Omental fat pad (tissue), 4 donors: ENCODE data around the gene ACAN. TPM values are rescaled to one million over a fixed set of nuclear protein-coding genes. Genes with fewer than 3 reads are reported as not detected.

ENCODE experiments used
- ATAC-seq: fragments of 150-250 bp; one replicate; pipeline ENCODE4 v1.9.1; 2016; ENCODE audit warnings: mild to moderate bottlenecking, moderate library complexity; ENCODE audit not compliant: low FRiP score
- DNase-seq: peaks from one replicate; pipeline ENCODE4 v3.0.0-alpha.2; 2019; ENCODE audit warnings: low spot score
- CTCF ChIP-seq, 3 donors: fragments of 450-650 bp; IDR thresholded peaks; one replicate each; pipeline ENCODE4 v1.5.1; 2016 to 2017; ENCODE audit warnings: antibody characterized with exemption in 3 of 3, mild to moderate bottlenecking in 3 of 3, moderate library complexity in 2 of 3
- total RNA-seq, 4 donors: library from RNA; depleted of rRNA; stranded (reverse); fragments of >200 nt; gene quantifications; one replicate each; pipeline ENCODE4 v1.1.0, GENCODE V29; 2016

The ACAN gene
- total RNA-seq, result under 1 TPM in 2 of 4 donors, not detected in 2; 0.06 to 0.12 TPM

DNA sequence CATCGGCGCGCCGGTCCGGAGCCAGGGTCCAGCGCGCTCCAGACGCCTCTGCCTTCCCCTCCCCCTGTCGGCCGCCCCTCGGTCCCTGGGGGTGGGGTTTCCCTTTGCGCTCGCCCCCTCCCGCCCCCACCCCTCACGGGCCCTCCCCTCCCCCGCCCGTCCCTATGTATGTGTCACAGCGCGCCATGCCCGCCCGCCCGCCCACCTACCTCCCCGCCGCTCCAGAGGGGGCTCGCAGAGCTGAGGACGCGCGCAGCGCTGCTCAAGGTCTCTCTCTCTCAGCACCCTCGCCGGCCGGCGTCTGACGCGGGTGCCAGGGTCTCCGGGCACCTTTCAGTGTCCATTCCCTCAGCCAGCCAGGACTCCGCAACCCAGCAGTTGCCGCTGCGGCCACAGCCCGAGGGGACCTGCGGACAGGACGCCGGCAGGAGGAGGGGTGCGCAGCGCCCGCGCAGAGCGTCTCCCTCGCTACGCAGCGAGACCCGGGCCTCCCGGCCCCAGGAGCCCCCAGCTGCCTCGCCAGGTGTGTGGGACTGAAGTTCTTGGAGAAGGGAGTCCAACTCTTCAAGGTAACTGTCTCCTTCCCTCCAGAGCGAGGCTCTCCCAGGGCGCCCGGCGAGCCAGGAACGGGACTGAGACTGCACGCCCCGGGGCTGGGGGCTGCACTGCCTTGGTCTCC, at the start of gene ACAN:
ACAN (plus strand) TSS at position 196 of the 679 bp plus-strand sequence. CDS start 32,771 bp downstream, outside the sequence.
- DNase-seq (no peak), ATAC-seq (no peak)
- no peak for TF ChIP-seq CTCF (IDR thresholded peaks at IDR 0.05)

DNA sequence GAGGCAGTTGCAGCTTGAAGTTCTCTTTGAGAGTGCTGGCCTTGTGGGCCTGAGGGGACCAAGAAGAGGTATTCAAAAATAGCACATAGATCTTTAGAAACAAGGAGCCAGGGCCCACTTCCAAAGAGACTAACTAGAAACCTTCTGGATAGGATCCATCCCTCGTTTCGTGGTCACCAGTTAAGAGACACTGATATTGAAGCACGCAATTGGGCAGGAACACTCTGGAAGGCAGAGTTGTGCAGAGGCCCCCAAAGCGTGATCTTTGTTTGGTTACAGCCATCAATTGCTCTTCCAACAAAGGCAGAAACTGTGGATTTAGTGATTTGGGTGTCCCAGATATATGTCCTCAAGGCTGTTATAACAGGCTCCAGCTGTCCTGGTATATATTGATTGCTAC, 46.7 kb upstream of the ACAN start:
- TF ChIP-seq CTCF (IDR thresholded peaks at IDR 0.05), result no peak
- ATAC-seq, result no peak
- no peak for DNase-seq

DNA sequence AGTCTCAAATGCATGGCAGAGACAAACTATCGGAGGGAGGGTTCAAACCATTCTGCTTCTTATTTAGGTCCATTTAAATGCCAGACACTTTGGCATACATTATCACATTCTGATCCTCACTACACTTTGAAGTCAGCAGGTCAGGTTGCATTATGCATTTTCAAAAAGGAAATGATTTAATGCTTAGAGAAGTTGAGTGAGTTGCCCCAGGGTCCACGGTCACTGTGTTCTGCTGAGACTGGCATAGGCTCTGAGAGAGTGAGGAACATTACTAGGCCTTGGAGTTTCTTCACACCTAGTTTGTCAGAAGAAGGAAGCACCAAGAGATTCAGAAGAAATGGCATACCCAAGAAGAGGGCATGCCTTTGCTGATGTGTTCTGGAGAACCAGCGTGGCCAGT, 46.3 kb upstream of the ACAN start:
- DNase-seq, result no peak
- ATAC-seq, result no peak
- no peak for TF ChIP-seq CTCF (IDR thresholded peaks at IDR 0.05)

- ATAC-seq, result no peak
- no peak for TF ChIP-seq CTCF (IDR thresholded peaks at IDR 0.05)
- DNase-seq, result no peak
Observed at GRCh38 chr15:88759872-88760271, 43.4 kb upstream of the ACAN start.

GRCh38 chr15:88764448-88764847, 38.8 kb upstream of the ACAN start:
- ATAC-seq (no peak), DNase-seq (no peak)
- TF ChIP-seq CTCF (IDR thresholded peaks at IDR 0.05), result no peak

DNA sequence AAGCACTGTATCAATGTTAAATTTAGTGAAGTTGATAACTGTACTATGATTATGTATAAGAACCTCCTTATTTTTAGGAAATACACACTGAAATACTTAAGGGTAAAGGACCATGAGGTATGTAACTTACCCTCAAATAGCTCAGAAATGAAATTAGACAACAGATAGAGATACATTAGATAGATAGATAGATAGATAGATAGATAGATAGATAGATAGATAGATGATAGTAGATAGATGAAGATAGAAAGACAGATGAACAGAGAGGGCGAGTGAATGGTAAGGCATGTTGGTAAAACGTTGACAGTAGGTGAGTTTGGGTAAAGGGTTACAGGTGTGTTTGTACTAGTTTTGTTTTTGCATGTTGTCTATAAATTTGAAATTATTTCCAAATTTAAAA, 38.0 kb upstream of the ACAN start:
- no peak for DNase-seq
- no peak for ATAC-seq

More for the DNA sequence above, 38.0 kb upstream of the ACAN start:
- TF ChIP-seq CTCF (IDR thresholded peaks at IDR 0.05), result no peak
